Thoracic aorta (tissue), 2 donors: ENCODE measurements around the gene CYSRT1. TPM values are rescaled to one million over a fixed set of nuclear protein-coding genes. Genes with fewer than 3 reads are reported as not detected.

Experiments used
- ATAC-seq: fragments of 150-250 bp; one replicate; pipeline ENCODE4 v1.8.0; 2017; ENCODE audit warnings: low read depth; ENCODE audit not compliant: insufficient number of reproducible peaks, low FRiP score
- DNase-seq: peaks from one replicate; pipeline ENCODE4 v3.0.0-alpha.2; 2020; ENCODE audit warnings: low spot score
- H3K27ac ChIP-seq, 2 donors: fragments of 200-600 bp; sonication (generic); 1 replicate in 1 of 2; 2 replicates in 1 of 2; pipeline ENCODE4 v1.5.1; 2016; ENCODE audit warnings: mild to moderate bottlenecking in 2 of 2, moderate library complexity in 2 of 2
- H3K27me3 ChIP-seq: fragments of 200-600 bp; sonication (generic); replicated peaks from 2 replicates; pipeline ENCODE4 v1.6.0; 2016; ENCODE audit warnings: mild to moderate bottlenecking; ENCODE audit not compliant: insufficient read depth
- H3K36me3 ChIP-seq: fragments of 200-600 bp; sonication (generic); one replicate; pipeline ENCODE4 v1.5.1; 2016
- H3K4me1 ChIP-seq, 2 donors: fragments of 200-600 bp; sonication (generic); 1 replicate in 1 of 2; 2 replicates in 1 of 2; pipeline versions ENCODE4 v1.5.1 to v1.6.0; 2016; ENCODE audit warnings: low read depth in 2 of 2, mild to moderate bottlenecking in 1 of 2; ENCODE audit not compliant: control insufficient read depth in 1 of 2
- H3K4me3 ChIP-seq: fragments of 200-600 bp; sonication (generic); 2 replicates; pipeline ENCODE4 v1.5.1; 2016; ENCODE audit warnings: mild to moderate bottlenecking
- H3K9me3 ChIP-seq: fragments of 200-600 bp; sonication (generic); 2 replicates; pipeline ENCODE4 v1.5.1; 2016
- total RNA-seq, 2 donors: library from RNA; depleted of rRNA; stranded (reverse); fragments of >200 nt; gene quantifications; one replicate each; pipeline versions ENCODE4 v1.1.0 to v1.2.3, GENCODE V29; 2016
- TF ChIP-seq, protein P1 (sequence below): fragments of 200-600 bp; sonication (generic); IDR thresholded peaks from one replicate; pipeline ENCODE4 v1.5.1; 2019; ENCODE audit warnings: antibody characterized with exemption

The CYSRT1 gene
- total RNA-seq, 2 donors from 2014 or later: not detected

DNA sequence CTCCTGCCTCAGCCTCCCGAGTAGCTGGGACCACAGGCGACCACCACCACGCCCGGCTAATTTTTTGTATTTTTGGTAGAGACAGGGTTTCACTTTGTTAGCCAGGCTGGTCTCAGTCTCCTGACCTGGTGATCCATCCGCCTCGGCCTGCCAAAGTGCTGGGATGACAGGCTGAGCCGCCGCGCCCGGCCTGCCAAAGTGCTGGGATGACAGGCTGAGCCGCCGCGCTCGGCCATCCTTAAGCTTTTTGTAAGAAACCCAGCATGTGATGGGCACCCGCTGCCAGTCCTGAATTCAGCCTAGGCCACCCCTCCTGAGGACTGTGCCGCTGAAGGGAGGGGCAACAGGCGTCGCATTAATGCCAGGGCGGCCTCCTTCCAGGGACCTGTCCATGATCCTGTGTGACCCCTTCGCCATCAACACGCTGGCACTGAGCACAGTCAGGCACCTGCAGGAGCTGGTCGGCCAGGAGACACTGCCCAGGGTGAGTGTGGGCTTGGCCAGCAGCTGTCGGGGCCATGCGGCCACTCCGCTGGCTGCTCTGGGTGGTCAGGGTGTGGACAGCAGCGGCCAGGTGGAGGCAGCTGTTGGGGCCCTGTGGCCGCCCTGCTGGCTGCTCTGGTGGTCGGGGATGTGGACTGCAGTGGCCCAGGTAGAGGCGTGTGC, 40.7 kb downstream of the CYSRT1 start:
- no peak overlapping the region for H3K27ac ChIP-seq
- no peak for DNase-seq

DNA sequence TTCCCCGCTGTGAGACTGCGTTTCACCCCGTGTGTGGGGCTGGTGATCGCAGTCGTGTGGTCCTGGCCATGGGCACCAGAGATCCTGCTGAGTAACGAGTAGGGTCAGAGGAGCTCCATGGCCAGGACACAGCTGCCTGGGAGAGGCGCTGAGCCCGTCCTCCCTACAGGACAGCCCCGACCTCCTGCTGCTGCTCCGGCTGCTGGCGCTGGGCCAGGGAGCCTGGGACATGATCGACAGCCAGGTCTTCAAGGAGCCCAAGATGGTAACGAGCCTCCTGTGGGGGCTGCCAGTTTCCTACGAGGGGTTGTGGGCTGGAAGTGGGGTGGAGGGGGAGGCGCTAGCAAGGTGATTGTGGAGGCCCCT, 41.2 kb downstream of the CYSRT1 start:
- Histone ChIP-seq H3K27me3 (no peaks in the 10 kb centered on the region), H3K9me3 (no peaks in the 10 kb centered on the region), H3K27ac (no peak overlapping the region), H3K4me3 (no peak overlapping the region), H3K4me1 (peaks cover 14 to 34% of the 10 kb centered on the region in 2 donors), H3K36me3 (peaks cover 41% of the 10 kb centered on the region)
- no peak for ATAC-seq
- TF ChIP-seq, protein P1, sequence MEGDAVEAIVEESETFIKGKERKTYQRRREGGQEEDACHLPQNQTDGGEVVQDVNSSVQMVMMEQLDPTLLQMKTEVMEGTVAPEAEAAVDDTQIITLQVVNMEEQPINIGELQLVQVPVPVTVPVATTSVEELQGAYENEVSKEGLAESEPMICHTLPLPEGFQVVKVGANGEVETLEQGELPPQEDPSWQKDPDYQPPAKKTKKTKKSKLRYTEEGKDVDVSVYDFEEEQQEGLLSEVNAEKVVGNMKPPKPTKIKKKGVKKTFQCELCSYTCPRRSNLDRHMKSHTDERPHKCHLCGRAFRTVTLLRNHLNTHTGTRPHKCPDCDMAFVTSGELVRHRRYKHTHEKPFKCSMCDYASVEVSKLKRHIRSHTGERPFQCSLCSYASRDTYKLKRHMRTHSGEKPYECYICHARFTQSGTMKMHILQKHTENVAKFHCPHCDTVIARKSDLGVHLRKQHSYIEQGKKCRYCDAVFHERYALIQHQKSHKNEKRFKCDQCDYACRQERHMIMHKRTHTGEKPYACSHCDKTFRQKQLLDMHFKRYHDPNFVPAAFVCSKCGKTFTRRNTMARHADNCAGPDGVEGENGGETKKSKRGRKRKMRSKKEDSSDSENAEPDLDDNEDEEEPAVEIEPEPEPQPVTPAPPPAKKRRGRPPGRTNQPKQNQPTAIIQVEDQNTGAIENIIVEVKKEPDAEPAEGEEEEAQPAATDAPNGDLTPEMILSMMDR: no peak
- no peak for DNase-seq

More for the DNA sequence above, 40.7 kb downstream of the CYSRT1 start:
- H3K4me3 ChIP-seq: no peak overlapping the region
- no peak for ATAC-seq
- H3K9me3 ChIP-seq: no peaks in the 10 kb centered on the region
- H3K4me1 ChIP-seq: peaks cover 12 to 29% of the 10 kb centered on the region in 2 donors
- TF ChIP-seq, protein P1: no peak
- H3K36me3 ChIP-seq: peaks cover 38% of the 10 kb centered on the region
- no peaks in the 10 kb centered on the region for H3K27me3 ChIP-seq

DNA sequence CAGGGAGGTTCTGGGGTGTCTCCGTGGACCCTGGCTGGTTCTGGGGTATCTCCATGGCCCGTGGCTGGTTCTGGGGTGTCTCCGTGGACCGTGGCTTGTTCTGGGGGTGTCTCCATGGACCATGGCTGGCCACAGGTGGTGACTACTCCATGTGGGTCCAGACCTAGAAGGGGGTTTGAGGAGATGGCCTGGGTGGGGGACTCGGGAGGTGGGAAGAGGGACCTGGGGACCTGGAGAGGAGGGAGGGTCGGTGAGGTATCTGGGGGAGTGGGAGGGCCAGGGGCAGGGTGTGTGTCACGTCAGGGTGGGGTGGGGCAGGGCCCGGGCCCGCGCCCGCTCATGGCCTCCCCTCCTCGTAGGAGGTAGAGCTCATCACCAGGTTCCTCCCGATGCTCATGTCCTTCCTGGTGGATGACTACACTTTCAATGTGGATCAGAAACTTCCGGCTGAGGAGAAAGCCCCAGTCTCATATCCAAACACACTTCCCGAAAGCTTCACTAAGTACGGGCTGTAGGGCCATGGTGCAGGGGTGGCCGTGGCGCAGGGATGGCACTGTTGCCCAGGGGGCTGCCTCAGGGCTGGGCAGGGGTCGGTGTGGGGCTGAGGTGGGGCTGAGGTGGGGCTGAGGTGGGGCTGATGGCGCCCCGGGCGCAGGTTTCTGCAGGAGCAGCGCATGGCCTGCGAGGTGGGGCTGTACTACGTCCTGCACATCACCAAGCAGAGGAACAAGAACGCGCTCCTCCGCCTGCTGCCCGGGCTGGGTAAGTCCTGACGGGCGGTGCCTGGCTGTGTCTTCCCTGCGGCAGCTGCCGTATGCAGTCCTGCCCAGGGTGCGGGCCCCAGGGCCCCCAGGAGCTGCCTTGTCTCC, 41.8 kb downstream of the CYSRT1 start:
- H3K27me3 ChIP-seq: no peaks in the 10 kb centered on the region
- DNase-seq (no peak), ATAC-seq (no peak)
- no peak overlapping the region for H3K4me3 ChIP-seq
- TF ChIP-seq, protein P1: no peak
- no peak overlapping the region for H3K27ac ChIP-seq
- no peaks in the 10 kb centered on the region for H3K9me3 ChIP-seq
- H3K36me3 ChIP-seq: peaks cover 44% of the 10 kb centered on the region
- H3K4me1 ChIP-seq: peaks cover 17 to 35% of the 10 kb centered on the region in 2 donors

DNA sequence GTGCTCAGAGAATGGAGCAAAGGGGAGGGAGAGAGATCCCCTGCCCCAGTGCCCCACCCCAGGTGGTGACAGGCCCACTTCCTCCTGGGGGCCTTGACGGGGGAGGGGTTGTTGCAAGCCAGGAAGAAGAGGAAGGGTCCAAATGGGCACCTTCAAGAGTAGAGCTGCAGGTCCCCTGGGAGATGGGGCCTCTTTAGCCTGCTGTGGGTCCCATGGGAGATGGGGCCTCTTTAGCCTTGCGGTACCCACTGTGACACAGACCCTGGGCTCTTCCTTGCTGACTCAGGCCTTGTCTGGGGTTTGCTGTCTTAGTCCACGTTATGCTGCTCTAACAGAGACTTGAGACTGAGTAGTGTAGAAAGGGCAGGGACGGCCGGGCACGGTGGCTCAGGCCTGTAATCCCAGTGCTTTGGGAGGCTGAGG, 43.0 kb downstream of the CYSRT1 start:
- H3K36me3 ChIP-seq: peaks cover 55% of the 10 kb centered on the region

More for the DNA sequence above, 43.0 kb downstream of the CYSRT1 start:
- H3K4me3 ChIP-seq: no peak overlapping the region
- no peak for DNase-seq
- no peaks in the 10 kb centered on the region for H3K9me3 ChIP-seq
- peak overlapping the region in 1 of 2 donors; percentile 83 for H3K27ac ChIP-seq
- no peak for ATAC-seq
- TF ChIP-seq, protein P1: no peak
- no peaks in the 10 kb centered on the region for H3K27me3 ChIP-seq
- H3K4me1 ChIP-seq: peaks cover 17 to 35% of the 10 kb centered on the region in 2 donors
